ENCODE measurements around the gene NCKAP5.

NCKAP5 gene

GRCh38 chr2:132837769-132838168 lies 730.5 kb downstream of the NCKAP5 start:
- DNase-seq (ENCODE audit: extremely low read depth, insufficient read length) = no peak
- H3K36me3 ChIP-seq (ENCODE audit: control insufficient read depth, insufficient read depth, low read length) = no peaks in the 10 kb centered on the region
- no peak for TF ChIP-seq CTCF (IDR thresholded peaks at IDR 0.05; ENCODE audit: insufficient read depth, low read length, poor library complexity, severe bottlenecking)
- no peak overlapping the region for H3K4me3 ChIP-seq (replicated peaks; ENCODE audit: low read depth, low read length)
- no peaks in the 10 kb centered on the region for H3K27me3 ChIP-seq (replicated peaks; ENCODE audit: control insufficient read depth, insufficient read depth, low read length)

GRCh38 chr2:132830321-132830827 lies 737.9 kb downstream of the NCKAP5 start:
- no peaks in the 10 kb centered on the region for H3K27me3 ChIP-seq (replicated peaks; ENCODE audit: control insufficient read depth, insufficient read depth, low read length)
- TF ChIP-seq CTCF (IDR thresholded peaks at IDR 0.05; ENCODE audit: insufficient read depth, low read length, poor library complexity, severe bottlenecking) = no peak
- H3K4me3 ChIP-seq (replicated peaks; ENCODE audit: low read depth, low read length) = no peak overlapping the region
- DNase-seq (ENCODE audit: extremely low read depth, insufficient read length) = no peak
- no peaks in the 10 kb centered on the region for H3K36me3 ChIP-seq (ENCODE audit: control insufficient read depth, insufficient read depth, low read length)

GRCh38 chr2:132825601-132826000 lies 742.7 kb downstream of the NCKAP5 start:
- no peak for TF ChIP-seq CTCF (IDR thresholded peaks at IDR 0.05; ENCODE audit: insufficient read depth, low read length, poor library complexity, severe bottlenecking)
- DNase-seq (ENCODE audit: extremely low read depth, insufficient read length) = no peak
- H3K36me3 ChIP-seq (ENCODE audit: control insufficient read depth, insufficient read depth, low read length) = no peaks in the 10 kb centered on the region
- no peaks in the 10 kb centered on the region for H3K27me3 ChIP-seq (replicated peaks; ENCODE audit: control insufficient read depth, insufficient read depth, low read length)
- no peak overlapping the region for H3K4me3 ChIP-seq (replicated peaks; ENCODE audit: low read depth, low read length)

- no peaks in the 10 kb centered on the region for H3K27me3 ChIP-seq (replicated peaks; ENCODE audit: control insufficient read depth, insufficient read depth, low read length)
- H3K4me3 ChIP-seq (replicated peaks; ENCODE audit: low read depth, low read length) = no peak overlapping the region
- TF ChIP-seq CTCF (IDR thresholded peaks at IDR 0.05; ENCODE audit: insufficient read depth, low read length, poor library complexity, severe bottlenecking) = no peak
- H3K36me3 ChIP-seq (ENCODE audit: control insufficient read depth, insufficient read depth, low read length) = no peaks in the 10 kb centered on the region
- no peak for DNase-seq (ENCODE audit: extremely low read depth, insufficient read length)
Measured at GRCh38 chr2:132824716-132825115, 743.5 kb downstream of the NCKAP5 start.

- no peak for DNase-seq (ENCODE audit: extremely low read depth, insufficient read length)
- Histone ChIP-seq H3K36me3 (ENCODE audit: control insufficient read depth, insufficient read depth, low read length) (no peaks in the 10 kb centered on the region), H3K4me3 (replicated peaks; ENCODE audit: low read depth, low read length) (no peak overlapping the region), H3K27me3 (replicated peaks; ENCODE audit: control insufficient read depth, insufficient read depth, low read length) (no peaks in the 10 kb centered on the region)
- TF ChIP-seq CTCF (IDR thresholded peaks at IDR 0.05; ENCODE audit: insufficient read depth, low read length, poor library complexity, severe bottlenecking) = no peak
Measured at GRCh38 chr2:132816234-132816633, 752.0 kb downstream of the NCKAP5 start.

- no peak for TF ChIP-seq CTCF (IDR thresholded peaks at IDR 0.05; ENCODE audit: insufficient read depth, low read length, poor library complexity, severe bottlenecking)
- Histone ChIP-seq H3K36me3 (ENCODE audit: control insufficient read depth, insufficient read depth, low read length) (no peaks in the 10 kb centered on the region), H3K4me3 (replicated peaks; ENCODE audit: low read depth, low read length) (no peak overlapping the region), H3K27me3 (replicated peaks; ENCODE audit: control insufficient read depth, insufficient read depth, low read length) (no peaks in the 10 kb centered on the region)
- no peak for DNase-seq (ENCODE audit: extremely low read depth, insufficient read length)
Measured at GRCh38 chr2:132815516-132815915, 752.7 kb downstream of the NCKAP5 start.

Measured in GM06990 (cell line).